Measurements from ENCODE around the gene FIGN. TPM values are rescaled to one million over a fixed set of nuclear protein-coding genes. Genes with fewer than 3 reads are reported as not detected.

The FIGN gene
- total and polyA plus RNA-seq, 2 of the 8 experiments (the other 6 are each of a cell fraction or from before 2014, with no cell fraction given) = 5.0 to 22.8 TPM

DNA sequence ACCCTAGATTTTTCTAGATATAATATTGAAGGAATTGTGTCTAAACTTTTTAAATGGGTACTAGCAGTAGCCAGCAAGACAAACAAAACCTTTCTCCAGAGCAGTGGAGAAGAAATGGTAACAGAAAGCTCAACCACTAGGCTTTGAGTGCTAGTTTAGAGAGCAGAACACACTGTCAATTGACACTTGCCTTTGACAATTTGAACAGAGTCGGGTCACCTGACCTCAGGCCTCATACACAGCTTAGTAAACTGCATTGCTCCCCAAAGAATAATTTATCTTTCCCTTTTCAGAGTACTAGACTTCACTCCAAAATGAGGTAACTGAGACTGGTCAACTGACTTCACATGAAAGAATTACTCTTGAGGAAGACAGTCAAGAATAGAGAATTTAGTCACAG is 48.6 kb downstream of the FIGN start:
- DNase-seq (ENCODE audit: low read depth in 1 of 2, low spot score in 2 of 2) = no peak
- Histone ChIP-seq H2BK120ac (replicated peaks; ENCODE audit: low read depth, low read length) (no peak overlapping the region), H4K91ac (replicated peaks; ENCODE audit: insufficient read length, low read length) (no peak overlapping the region), H3K27me3 (replicated peaks in 1 of 4; ENCODE audit: control insufficient read depth in 3 of 4, extremely low read depth in 1 of 4, insufficient read depth in 3 of 4, low read length in 3 of 4) (no peaks in the 10 kb centered on the region), H2BK15ac (ENCODE audit: low read length) (no peak overlapping the region), H3K9me3 (ENCODE audit: insufficient read depth in 2 of 2, low read depth in 1 of 2, low read length in 1 of 2) (no peaks in the 10 kb centered on the region), H3K79me1 (ENCODE audit: low read depth, low read length) (0 out of 2 replicates have a peak, but pooled peaks cover 4% of the 10 kb centered on the region), H2BK5ac (ENCODE audit: low read depth, low read length) (no peak overlapping the region), H3K79me2 (ENCODE audit: control insufficient read depth in 1 of 2, insufficient read depth in 2 of 2, low read length in 2 of 2) (peaks cover 0 to 49% of the 10 kb centered on the region in 2 experiments; a peak in 3 of 4 replicates), H3K9ac (replicated peaks in 1 of 4; ENCODE audit: extremely low read depth in 1 of 4, low read depth in 3 of 4, low read length in 3 of 4) (no peak overlapping the region), H3K4me3 (ENCODE audit: extremely low read depth in 1 of 4, insufficient read depth in 2 of 4, low read depth in 3 of 4, low read length in 4 of 4) (no peak overlapping the region), H3K14ac (ENCODE audit: insufficient read length) (no peak overlapping the region), H3K4ac (replicated peaks; ENCODE audit: insufficient read length, low read depth, low read length) (no peak overlapping the region), H2BK20ac (ENCODE audit: low read length) (no peak overlapping the region), H3K56ac (replicated peaks; ENCODE audit: insufficient read length, low read depth, low read length) (no peak overlapping the region), H3K18ac (ENCODE audit: extremely low read depth, low read length) (no peak overlapping the region), H3K23me2 (ENCODE audit: low read depth, low read length) (no peaks in the 10 kb centered on the region), H4K5ac (ENCODE audit: insufficient read length, low read depth, low read length) (no peak overlapping the region), H3K23ac (ENCODE audit: insufficient read length) (no peak overlapping the region), H4K8ac (ENCODE audit: extremely low read depth, insufficient read depth, low read length) (no peak overlapping the region), H3K4me1 (replicated peaks in 1 of 4; ENCODE audit: control insufficient read depth in 3 of 4, insufficient read depth in 4 of 4, low read length in 3 of 4) (peaks cover 0 to 1% (median 0%) of the 10 kb centered on the region in 4 experiments; a peak in 1 of 7 replicates), H3K36me3 (ENCODE audit: control insufficient read depth in 2 of 4, insufficient read depth in 4 of 4, low read length in 3 of 4) (no peaks in the 10 kb centered on the region), H4K20me1 (replicated peaks in 1 of 2; ENCODE audit: control insufficient read depth in 1 of 2, insufficient read depth in 2 of 2, low read length in 2 of 2) (no peaks in the 10 kb centered on the region), H3K27ac (ENCODE audit: low read depth, low read length) (no peak overlapping the region), H2AFZ (ENCODE audit: low read length) (no peak overlapping the region), H3K4me2 (ENCODE audit: insufficient read depth in 1 of 2, low read depth in 2 of 2, low read length in 2 of 2) (no peak overlapping the region), H2BK12ac (ENCODE audit: low read depth, low read length) (no peak overlapping the region), H2AK5ac (ENCODE audit: low read depth, low read length) (no peak overlapping the region)
- TF ChIP-seq CBX8 (IDR thresholded peaks at IDR 0.05; ENCODE audit: borderline replicate concordance, low read depth, low read length) = no peak
- TF ChIP-seq, protein P1, sequence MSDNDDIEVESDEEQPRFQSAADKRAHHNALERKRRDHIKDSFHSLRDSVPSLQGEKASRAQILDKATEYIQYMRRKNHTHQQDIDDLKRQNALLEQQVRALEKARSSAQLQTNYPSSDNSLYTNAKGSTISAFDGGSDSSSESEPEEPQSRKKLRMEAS (IDR thresholded peaks at IDR 0.05) = no peak
- TF ChIP-seq SUZ12 (IDR thresholded peaks at IDR 0.05; ENCODE audit: low read length) = no peak
- TF ChIP-seq POLR2AphosphoS5 (IDR thresholded peaks at IDR 0.05; ENCODE audit: low read depth, low read length) = no peak
- no peak for TF ChIP-seq EGR1 (IDR thresholded peaks at IDR 0.05; ENCODE audit: borderline replicate concordance, low read depth, low read length)
- no peak for TF ChIP-seq GABPA (IDR thresholded peaks at IDR 0.05; ENCODE audit: borderline replicate concordance, insufficient read depth, low read length)
- TF ChIP-seq KDM1A (IDR thresholded peaks at IDR 0.05; ENCODE audit: borderline replicate concordance, low read length) = no peak
- TF ChIP-seq TCF12 (IDR thresholded peaks at IDR 0.05; ENCODE audit: low read depth, low read length) = no peak
- TF ChIP-seq JUN (IDR thresholded peaks at IDR 0.05; ENCODE audit: low read depth, low read length) = no peak
- no peak for TF ChIP-seq YY1 (IDR thresholded peaks at IDR 0.05; ENCODE audit: low read depth, low read length)
- TF ChIP-seq NRF1 (IDR thresholded peaks at IDR 0.05; ENCODE audit: low read depth, low read length) = no peak
- TF ChIP-seq KDM5A (IDR thresholded peaks at IDR 0.05; ENCODE audit: low read length) = no peak
- no peak for TF ChIP-seq EP300 (IDR thresholded peaks at IDR 0.05; ENCODE audit: borderline replicate concordance in 1 of 2, low read depth in 2 of 2, low read length in 2 of 2)
- no peak for TF ChIP-seq ASH2L (IDR thresholded peaks at IDR 0.05; ENCODE audit: low read length)
- TF ChIP-seq RAD21 (IDR thresholded peaks at IDR 0.05 in 1 of 2, conservative IDR thresholded peaks at IDR 0.05 in 1 of 2; ENCODE audit: low read depth in 2 of 2, low read length in 2 of 2) = no peak
- ChIA-PET CTCF (ENCODE audit: partially characterized antibody) (no interaction called here), POLR2A (ENCODE audit: partially characterized antibody) (interaction anchor here (1.3 kb wide), 1 partner anchor 50 kb away, joined by 3 read pairs; no protein-coding TSS in a partner anchor)
- FAIRE-seq = no peak
- WGBS, 2 experiments (ENCODE audit: extremely low coverage in 1 of 2, insufficient coverage in 1 of 2, insufficient read length in 1 of 2, insufficient replicate concordance in 2 of 2, low coverage in 1 of 2, low lambda C conversion rate in 2 of 2, missing lambda C conversion rate in 1 of 2) = 95% methylated on average over 1 of the region's 1 CpG; no CpG with 5 or more reads in 1 of the 2 experiments

All from H1 (cell line).